Neural crest cell (in vitro differentiated cells): ENCODE results near the gene CENPP. TPM values are rescaled to one million over a fixed set of nuclear protein-coding genes. Genes with fewer than 3 reads are reported as not detected.

Experiments
- DNase-seq: peaks from one replicate; pipeline ENCODE4 v3.0.0; 2021; ENCODE audit warnings: low read depth, mixed read lengths, low spot score
- H3K27ac Mint-ChIP-seq: one replicate; pipeline ENCODE4 v1.8.0; 2021; ENCODE audit warnings: mild to moderate bottlenecking, mixed read lengths; ENCODE audit not compliant: unreplicated experiment
- H3K27me3 Mint-ChIP-seq: 2 replicates; pipeline ENCODE4 v1.8.0; 2021; ENCODE audit warnings: low read depth, mild to moderate bottlenecking, mixed read lengths
- H3K36me3 Mint-ChIP-seq: 2 replicates; pipeline ENCODE4 v1.8.0; 2021; ENCODE audit warnings: low read depth, mild to moderate bottlenecking, mixed read lengths
- H3K4me1 Mint-ChIP-seq: 2 replicates; pipeline ENCODE4 v1.8.0; 2021; ENCODE audit warnings: mixed read lengths
- H3K4me3 Mint-ChIP-seq: one replicate; pipeline ENCODE4 v1.8.0; 2021; ENCODE audit warnings: mild to moderate bottlenecking, mixed read lengths
- H3K9me3 Mint-ChIP-seq: 2 replicates; pipeline ENCODE4 v1.8.0; 2021; ENCODE audit warnings: mixed read lengths
- total RNA-seq: library from RNA; stranded (reverse); gene quantifications from 2 replicates; pipeline ENCODE4 v1.2.1, GENCODE V29; 2021
- TF ChIP-seq, protein P1 (sequence below): fragments of 200-600 bp; sonication (generic); conservative IDR thresholded peaks from 2 replicates; pipeline ENCODE4 v1.5.0; 2021; ENCODE audit warnings: antibody characterized with exemption, mild to moderate bottlenecking

CENPP gene
- total RNA-seq, 1 donor from 2014 or later: 15.7 TPM

DNA sequence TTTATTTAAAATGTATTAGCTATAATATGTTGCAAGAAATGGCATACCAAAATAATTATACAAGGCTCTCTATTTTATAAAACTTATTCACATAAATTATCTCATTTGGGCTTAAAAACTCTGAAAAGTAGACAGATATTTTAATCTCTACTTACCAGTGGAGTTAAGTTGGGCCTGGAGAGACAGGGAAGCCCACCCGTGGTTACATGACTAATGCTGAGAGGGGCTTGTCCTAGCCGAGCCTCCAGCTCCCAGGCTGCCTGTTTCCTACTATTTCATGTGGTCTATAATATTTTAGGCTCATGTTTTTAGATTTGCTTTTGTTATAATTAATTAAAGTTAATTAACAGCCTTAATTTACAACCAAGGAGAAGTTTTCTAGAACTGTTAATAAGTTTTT, 177.4 kb downstream of the CENPP start:
- Mint-ChIP-seq H3K27me3 (no peaks in the 10 kb centered on the region), H3K4me1 (peaks cover 12% of the 10 kb centered on the region), H3K9me3 (no peaks in the 10 kb centered on the region), H3K4me3 (no peak overlapping the region), H3K27ac (no peak overlapping the region), H3K36me3 (no peaks in the 10 kb centered on the region)
- TF ChIP-seq, protein P1, sequence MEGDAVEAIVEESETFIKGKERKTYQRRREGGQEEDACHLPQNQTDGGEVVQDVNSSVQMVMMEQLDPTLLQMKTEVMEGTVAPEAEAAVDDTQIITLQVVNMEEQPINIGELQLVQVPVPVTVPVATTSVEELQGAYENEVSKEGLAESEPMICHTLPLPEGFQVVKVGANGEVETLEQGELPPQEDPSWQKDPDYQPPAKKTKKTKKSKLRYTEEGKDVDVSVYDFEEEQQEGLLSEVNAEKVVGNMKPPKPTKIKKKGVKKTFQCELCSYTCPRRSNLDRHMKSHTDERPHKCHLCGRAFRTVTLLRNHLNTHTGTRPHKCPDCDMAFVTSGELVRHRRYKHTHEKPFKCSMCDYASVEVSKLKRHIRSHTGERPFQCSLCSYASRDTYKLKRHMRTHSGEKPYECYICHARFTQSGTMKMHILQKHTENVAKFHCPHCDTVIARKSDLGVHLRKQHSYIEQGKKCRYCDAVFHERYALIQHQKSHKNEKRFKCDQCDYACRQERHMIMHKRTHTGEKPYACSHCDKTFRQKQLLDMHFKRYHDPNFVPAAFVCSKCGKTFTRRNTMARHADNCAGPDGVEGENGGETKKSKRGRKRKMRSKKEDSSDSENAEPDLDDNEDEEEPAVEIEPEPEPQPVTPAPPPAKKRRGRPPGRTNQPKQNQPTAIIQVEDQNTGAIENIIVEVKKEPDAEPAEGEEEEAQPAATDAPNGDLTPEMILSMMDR: no peak
- no peak for DNase-seq

DNA sequence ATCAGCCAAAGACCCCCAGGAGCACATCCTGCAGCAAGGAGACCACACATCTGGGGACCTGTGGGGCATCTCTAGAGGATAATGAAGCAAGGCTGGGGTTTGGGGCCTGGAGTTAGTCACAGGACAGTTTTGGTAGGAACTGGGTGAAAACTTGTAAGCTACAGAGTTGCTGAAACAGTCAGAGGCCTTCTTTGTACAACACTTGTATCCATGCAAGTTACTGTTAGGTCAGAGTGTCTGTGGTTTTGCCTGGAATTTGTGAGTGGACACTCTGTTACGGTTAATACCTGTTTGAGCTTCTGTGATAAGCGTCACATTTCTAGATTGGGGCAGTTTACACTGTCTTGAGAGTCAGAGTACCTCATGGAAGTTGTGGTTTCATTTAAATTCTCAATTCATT, 179.1 kb downstream of the CENPP start:
- DNase-seq: no peak

DNA sequence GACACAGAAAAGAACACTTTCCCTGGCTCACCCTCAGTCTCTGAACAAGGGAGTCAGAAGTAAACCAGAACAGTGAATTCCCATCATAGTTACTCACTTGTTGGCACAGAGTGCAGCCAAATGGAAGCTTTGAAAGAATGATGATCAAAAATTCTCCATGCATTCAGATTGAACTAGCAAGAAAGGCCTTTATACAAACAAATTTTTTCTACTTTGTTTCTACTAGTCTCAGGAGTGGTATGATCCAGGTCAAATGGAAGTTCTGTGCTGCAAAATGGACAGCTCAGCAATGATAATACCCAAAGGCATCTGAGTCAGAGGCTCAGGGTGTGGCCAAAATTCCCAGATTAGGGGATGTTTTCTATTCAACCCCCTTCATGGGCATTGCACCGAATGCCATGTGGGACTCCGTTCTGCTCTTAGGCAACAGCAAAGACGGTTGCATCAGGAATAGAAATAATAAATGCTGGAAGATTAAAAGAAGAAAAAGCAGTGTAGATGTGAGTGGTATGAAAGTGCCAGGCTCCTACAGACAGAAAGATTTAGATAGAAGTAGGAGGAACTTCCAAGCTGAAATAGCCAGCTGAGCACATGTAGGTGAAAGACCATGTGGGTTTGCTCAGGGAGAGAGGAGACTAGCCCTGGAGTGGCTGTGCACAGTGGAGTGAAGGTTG, 180.6 kb downstream of the CENPP start:
- Mint-ChIP-seq H3K4me1 (no peaks in the 10 kb centered on the region), H3K4me3 (no peak overlapping the region), H3K27me3 (no peaks in the 10 kb centered on the region), H3K36me3 (no peaks in the 10 kb centered on the region), H3K27ac (no peak overlapping the region), H3K9me3 (no peaks in the 10 kb centered on the region)
- DNase-seq: no peak
- TF ChIP-seq, protein P1: no peak

More for the DNA sequence above, 179.1 kb downstream of the CENPP start:
- Mint-ChIP-seq H3K27me3 (no peaks in the 10 kb centered on the region), H3K27ac (no peak overlapping the region), H3K4me3 (no peak overlapping the region), H3K36me3 (no peaks in the 10 kb centered on the region), H3K4me1 (no peaks in the 10 kb centered on the region), H3K9me3 (no peaks in the 10 kb centered on the region)
- TF ChIP-seq, protein P1: no peak

DNA sequence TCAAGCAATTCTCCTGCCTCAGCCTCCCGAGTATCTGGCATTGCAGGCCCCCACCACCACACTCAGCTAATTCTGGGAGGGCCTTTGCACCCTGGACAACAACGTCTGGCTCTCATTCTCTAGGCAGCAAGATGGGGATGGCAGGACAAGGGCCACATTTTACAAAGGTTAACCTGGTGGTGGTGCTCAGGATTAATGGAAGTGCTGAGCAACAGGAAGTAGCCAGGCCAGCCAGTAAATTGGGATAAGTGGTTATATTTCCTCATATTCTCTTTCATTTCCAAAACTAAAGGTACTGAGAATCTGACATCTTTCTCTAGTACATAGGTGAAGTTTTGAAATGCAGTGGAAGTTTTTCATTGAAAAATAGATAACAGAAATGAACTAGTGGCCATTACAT, 181.3 kb downstream of the CENPP start:
- no peaks in the 10 kb centered on the region for H3K36me3 Mint-ChIP-seq

DNA sequence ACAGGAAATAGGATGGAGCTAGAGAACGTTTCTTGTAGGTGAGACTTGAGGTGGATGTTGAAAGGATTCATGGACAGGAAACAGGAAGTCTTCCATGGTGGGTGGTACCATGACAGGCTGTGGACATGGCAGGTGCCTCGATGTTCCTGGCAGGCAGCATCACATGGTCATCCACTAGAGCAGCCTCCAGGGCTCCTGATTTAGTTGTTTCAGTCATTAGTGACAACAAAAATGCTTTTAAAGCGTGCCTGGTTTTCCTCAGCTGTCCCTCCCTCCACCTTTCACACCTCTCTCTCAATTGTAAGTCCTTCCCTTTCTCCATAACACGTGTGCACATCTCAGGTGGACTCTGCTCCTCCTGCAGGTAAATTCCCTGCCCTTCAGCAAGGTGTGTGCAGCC, 181.7 kb downstream of the CENPP start:
- TF ChIP-seq, protein P1: no peak
- no peak overlapping the region for H3K4me3 Mint-ChIP-seq
- H3K36me3 Mint-ChIP-seq: no peaks in the 10 kb centered on the region
- H3K27me3 Mint-ChIP-seq: no peaks in the 10 kb centered on the region
- no peak overlapping the region for H3K27ac Mint-ChIP-seq
- no peak for DNase-seq
- H3K9me3 Mint-ChIP-seq: no peaks in the 10 kb centered on the region
- H3K4me1 Mint-ChIP-seq: no peaks in the 10 kb centered on the region

More for the DNA sequence above, 181.3 kb downstream of the CENPP start:
- Mint-ChIP-seq H3K27me3 (no peaks in the 10 kb centered on the region), H3K4me1 (no peaks in the 10 kb centered on the region), H3K27ac (no peak overlapping the region), H3K4me3 (no peak overlapping the region), H3K9me3 (no peaks in the 10 kb centered on the region)
- no peak for DNase-seq
- TF ChIP-seq, protein P1: no peak
